ENCODE data around the gene CNTN1.

Gene CNTN1

DNA sequence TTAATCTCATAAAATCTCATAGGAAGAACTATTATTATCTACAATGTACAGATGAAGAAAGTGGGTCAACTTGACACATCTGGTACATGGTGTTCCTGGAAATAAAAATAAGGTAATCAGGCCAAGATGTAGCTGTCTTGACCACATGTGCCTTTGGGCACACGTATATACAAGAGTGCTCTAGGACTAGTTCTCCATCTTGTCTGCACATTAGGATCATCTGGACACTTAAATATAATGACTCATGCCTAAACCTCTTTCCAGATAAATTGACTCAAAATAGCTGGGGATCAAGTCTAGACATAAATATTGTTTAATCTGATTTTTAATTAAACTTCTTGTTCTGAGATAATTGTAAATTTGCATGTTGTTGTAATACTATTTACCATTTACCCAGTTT is 182.6 kb downstream of the CNTN1 start:
- TF ChIP-seq Cebpa-rat (IDR thresholded peaks at IDR 0.05): no peak
- no peaks in the 10 kb centered on the region for H4K20me1 ChIP-seq

DNA sequence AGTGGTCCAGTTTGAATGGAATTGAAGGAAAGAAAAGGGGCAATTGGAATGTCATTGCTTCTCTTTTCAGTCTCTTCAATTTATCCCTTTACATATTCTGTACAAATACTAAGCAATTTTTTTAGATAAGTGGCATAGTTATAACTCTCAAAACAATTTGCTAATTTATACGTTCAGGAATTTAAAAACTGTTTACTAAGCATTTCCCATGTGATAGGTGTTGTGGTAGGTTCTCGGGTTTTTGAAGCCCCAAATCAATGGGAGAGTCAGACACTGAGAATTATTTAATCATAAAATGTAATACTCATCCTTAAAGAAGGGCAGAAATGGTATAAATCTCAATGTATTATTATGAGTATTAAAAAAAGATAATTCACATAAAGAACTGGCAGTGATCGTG is 197.1 kb downstream of the CNTN1 start:
- no peak overlapping the region for H3K9ac ChIP-seq
- H3K36me3 ChIP-seq: no peaks in the 10 kb centered on the region
- no peaks in the 10 kb centered on the region for H3K4me1 ChIP-seq
- H3K27ac ChIP-seq: no peak overlapping the region
- no peak overlapping the region for H3K4me2 ChIP-seq
- TF ChIP-seq Cebpa-rat (IDR thresholded peaks at IDR 0.05): no peak
- H3K27me3 ChIP-seq: no peaks in the 10 kb centered on the region
- no peaks in the 10 kb centered on the region for H4K20me1 ChIP-seq
- H3K4me3 ChIP-seq: no peak overlapping the region
- no peaks in the 10 kb centered on the region for H3K9me3 ChIP-seq

More for the DNA sequence above, 182.6 kb downstream of the CNTN1 start:
- no peak overlapping the region for H3K27ac ChIP-seq
- H3K27me3 ChIP-seq: no peaks in the 10 kb centered on the region
- H3K4me1 ChIP-seq: no peaks in the 10 kb centered on the region
- H3K4me3 ChIP-seq: no peak overlapping the region
- H3K9me3 ChIP-seq: no peaks in the 10 kb centered on the region
- no peaks in the 10 kb centered on the region for H3K36me3 ChIP-seq
- no peak overlapping the region for H3K4me2 ChIP-seq
- no peak overlapping the region for H3K9ac ChIP-seq

DNA sequence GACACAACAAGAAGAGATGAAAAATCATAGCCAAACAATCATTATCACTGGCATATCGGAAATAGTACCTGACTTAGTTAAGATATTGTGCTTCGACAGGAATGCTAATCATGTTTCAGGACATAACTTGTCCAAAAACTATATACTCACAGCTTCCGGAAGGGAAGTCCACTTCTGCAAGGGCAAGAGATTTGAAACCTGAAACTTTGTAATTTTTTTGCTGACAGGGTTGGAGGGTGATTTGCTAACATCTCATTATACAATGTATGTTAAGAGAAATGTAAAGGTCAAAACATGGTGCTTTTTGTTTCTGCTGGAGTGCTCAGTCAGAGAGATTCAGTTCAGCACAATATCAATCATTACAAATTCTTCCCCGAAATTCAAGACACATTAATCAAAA is 200.3 kb downstream of the CNTN1 start:
- Histone ChIP-seq H3K27me3 (no peaks in the 10 kb centered on the region), H3K9ac (no peak overlapping the region), H3K27ac (no peak overlapping the region), H3K4me2 (no peak overlapping the region), H4K20me1 (no peaks in the 10 kb centered on the region), H3K9me3 (no peaks in the 10 kb centered on the region), H3K4me3 (no peak overlapping the region), H3K36me3 (no peaks in the 10 kb centered on the region), H3K4me1 (no peaks in the 10 kb centered on the region)
- TF ChIP-seq Cebpa-rat (IDR thresholded peaks at IDR 0.05): no peak

DNA sequence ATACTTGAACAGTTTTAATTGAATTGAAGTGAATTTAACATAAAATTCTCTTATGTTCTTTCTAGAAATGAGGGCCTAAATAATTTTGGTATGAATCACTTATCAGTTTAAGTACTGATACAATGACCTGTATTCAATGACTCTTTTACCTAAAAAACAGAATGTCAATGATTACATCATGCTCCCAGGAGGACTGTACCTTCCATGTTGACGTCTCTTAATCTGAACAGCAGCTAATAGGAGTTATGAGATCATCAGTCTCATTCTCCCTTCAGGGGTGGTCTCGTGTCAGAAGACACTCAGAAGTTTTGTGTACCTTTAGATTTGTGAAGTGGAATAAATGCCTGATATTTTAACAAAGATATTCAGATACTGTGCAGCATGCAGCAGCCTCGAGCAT is 206.3 kb downstream of the CNTN1 start:
- Histone ChIP-seq H3K4me3 (no peak overlapping the region), H3K27ac (no peak overlapping the region), H3K36me3 (no peaks in the 10 kb centered on the region), H3K27me3 (no peaks in the 10 kb centered on the region), H3K4me1 (no peaks in the 10 kb centered on the region), H3K4me2 (no peak overlapping the region), H3K9me3 (no peaks in the 10 kb centered on the region), H3K9ac (no peak overlapping the region), H4K20me1 (no peaks in the 10 kb centered on the region)
- TF ChIP-seq Cebpa-rat (IDR thresholded peaks at IDR 0.05): no peak

DNA sequence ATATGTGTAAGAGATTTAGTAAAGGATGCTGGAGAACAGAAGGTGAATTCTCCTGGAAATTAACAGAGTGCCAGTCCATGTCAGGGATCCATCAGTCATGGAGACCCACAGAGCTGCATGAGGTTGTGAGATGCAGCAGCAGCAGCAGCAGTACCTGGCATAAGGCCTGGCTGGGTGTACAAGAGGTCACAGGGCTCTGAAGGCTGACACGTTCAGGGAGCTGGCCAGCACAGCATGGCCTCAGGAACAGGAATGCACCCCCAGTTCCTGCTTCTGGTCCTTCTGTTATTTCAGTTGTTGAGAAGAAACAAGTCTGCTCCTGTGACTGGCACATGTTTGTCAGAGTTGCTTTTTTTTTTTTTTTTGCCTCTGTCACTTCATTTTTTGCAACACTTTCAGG is 210.8 kb downstream of the CNTN1 start:
- no peak overlapping the region for H3K4me2 ChIP-seq
- no peaks in the 10 kb centered on the region for H4K20me1 ChIP-seq
- TF ChIP-seq Cebpa-rat (IDR thresholded peaks at IDR 0.05): no peak
- no peak overlapping the region for H3K4me3 ChIP-seq
- no peaks in the 10 kb centered on the region for H3K36me3 ChIP-seq
- H3K27me3 ChIP-seq: no peaks in the 10 kb centered on the region
- no peaks in the 10 kb centered on the region for H3K4me1 ChIP-seq
- H3K9me3 ChIP-seq: no peaks in the 10 kb centered on the region
- H3K27ac ChIP-seq: no peak overlapping the region
- H3K9ac ChIP-seq: no peak overlapping the region

DNA sequence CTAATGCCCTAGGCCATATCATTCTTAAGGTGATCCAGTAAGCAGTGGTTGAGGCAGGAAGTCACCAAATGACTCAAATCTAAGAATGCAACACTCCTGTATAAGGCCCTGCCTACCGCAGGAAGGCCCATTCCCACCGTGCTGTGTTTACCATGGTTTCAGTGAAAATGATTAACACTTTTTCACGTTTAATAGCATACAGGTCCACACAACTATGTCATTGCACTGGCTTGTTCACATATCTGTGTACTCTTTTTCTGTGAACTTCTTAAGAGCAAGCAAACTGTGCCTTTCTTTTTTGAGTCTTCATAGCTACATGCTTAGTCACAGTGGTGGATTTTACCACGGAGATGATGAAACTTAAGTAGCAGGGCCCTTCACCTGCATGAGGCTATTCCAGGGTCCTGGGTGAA is 214.9 kb downstream of the CNTN1 start:
- Histone ChIP-seq H3K9me3 (no peaks in the 10 kb centered on the region), H3K4me2 (no peak overlapping the region), H3K27ac (no peak overlapping the region), H3K4me3 (no peak overlapping the region), H3K4me1 (no peaks in the 10 kb centered on the region), H3K27me3 (no peaks in the 10 kb centered on the region), H4K20me1 (no peaks in the 10 kb centered on the region), H3K9ac (no peak overlapping the region), H3K36me3 (no peaks in the 10 kb centered on the region)
- TF ChIP-seq Cebpa-rat (IDR thresholded peaks at IDR 0.05): no peak

DNA sequence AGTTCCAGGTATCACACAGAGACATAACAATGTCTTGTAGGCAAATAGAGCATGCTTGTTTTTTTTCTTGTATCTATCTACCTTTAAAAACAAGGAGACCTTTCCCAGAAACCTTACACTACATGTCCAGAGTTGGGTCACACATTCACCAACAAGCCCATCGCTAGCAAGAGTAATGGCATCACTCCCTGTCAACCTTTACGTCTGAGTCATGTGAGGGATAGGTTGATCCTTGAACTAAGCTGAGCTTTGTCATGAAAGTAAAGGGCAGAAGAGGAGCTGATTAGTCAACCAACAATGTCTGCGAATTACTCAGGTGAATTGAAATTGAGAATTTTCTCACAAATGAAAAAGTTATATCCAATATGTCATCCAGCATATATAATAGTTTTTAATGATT is 219.4 kb downstream of the CNTN1 start:
- Histone ChIP-seq H3K4me2 (no peak overlapping the region), H3K36me3 (no peaks in the 10 kb centered on the region), H3K9me3 (no peaks in the 10 kb centered on the region), H3K27me3 (no peaks in the 10 kb centered on the region), H3K27ac (no peak overlapping the region), H3K9ac (no peak overlapping the region), H3K4me1 (no peaks in the 10 kb centered on the region), H3K4me3 (no peak overlapping the region), H4K20me1 (no peaks in the 10 kb centered on the region)
- TF ChIP-seq Cebpa-rat (IDR thresholded peaks at IDR 0.05): no peak

DNA sequence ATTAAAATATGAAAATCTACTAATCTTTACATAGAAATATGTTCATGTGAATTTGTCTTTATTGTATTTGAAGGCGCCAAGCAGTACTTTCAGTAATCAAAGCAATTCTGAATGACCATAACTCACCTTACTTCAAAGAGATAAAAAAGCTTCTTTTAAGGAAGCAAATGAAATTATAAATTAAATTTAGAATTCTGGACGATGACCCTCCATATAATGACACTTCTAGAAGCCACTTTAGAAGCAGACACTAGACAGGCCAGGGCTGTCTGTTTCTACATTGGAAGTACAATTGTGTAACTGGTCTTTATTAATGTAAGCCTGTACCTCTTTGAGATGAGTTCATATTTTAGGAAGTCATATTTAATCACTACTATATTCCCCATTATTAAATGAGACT is 222.9 kb downstream of the CNTN1 start:
- Histone ChIP-seq H3K36me3 (no peaks in the 10 kb centered on the region), H3K9me3 (no peaks in the 10 kb centered on the region), H3K27ac (no peak overlapping the region), H4K20me1 (no peaks in the 10 kb centered on the region), H3K4me2 (no peak overlapping the region), H3K4me1 (no peaks in the 10 kb centered on the region), H3K4me3 (no peak overlapping the region), H3K9ac (no peak overlapping the region), H3K27me3 (no peaks in the 10 kb centered on the region)
- TF ChIP-seq Cebpa-rat (IDR thresholded peaks at IDR 0.05): no peak

DNA sequence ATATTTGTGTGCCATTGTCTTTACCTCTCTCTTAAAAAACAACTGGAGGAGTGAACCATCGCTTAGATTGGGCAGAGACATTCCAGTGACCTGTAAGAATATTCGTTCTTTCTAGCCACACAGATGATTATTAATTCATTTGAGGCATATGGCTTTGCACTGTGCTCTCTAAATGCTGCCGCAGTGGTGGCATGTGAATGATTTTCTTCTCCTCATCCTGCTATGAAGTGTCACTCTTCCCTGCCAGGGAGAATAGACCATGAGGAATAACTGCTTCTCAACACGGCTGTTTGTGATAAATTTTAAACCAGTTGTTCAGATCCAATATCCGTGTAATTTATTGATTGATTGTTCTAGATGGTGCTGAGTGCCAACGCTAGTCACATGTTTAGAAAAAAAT is 225.3 kb downstream of the CNTN1 start:
- Histone ChIP-seq H3K27ac (no peak overlapping the region), H3K4me1 (no peaks in the 10 kb centered on the region), H4K20me1 (no peaks in the 10 kb centered on the region), H3K27me3 (no peaks in the 10 kb centered on the region), H3K9ac (no peak overlapping the region), H3K36me3 (no peaks in the 10 kb centered on the region), H3K9me3 (no peaks in the 10 kb centered on the region), H3K4me3 (no peak overlapping the region), H3K4me2 (no peak overlapping the region)
- TF ChIP-seq Cebpa-rat (IDR thresholded peaks at IDR 0.05): no peak

DNA sequence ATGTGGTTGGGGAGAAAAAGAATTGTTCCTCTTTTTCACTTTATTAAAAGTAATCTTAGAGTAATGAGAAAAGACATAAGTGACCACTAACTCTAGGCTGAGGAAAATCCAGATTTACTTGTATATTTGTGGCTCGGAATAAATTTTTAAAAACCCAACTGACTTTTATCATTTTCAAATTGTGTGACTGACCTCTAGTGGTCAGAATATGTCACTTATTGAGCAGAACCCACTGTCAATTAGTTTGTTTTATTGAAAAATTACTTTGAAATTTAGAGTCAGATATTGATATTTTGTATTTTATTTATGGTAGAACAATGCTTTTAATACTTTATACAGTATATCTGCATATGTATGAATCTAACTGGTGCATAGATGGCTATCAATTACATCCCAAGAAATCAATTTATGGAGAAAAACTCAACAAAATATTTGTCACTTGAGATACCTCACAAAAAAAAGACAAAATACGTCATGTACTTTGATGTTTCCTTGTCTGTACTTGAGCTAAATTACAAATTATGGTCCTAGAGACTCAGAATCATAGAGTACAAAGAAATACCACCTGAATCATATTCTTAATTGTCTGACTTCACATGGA is 229.4 kb downstream of the CNTN1 start:
- Histone ChIP-seq H3K9ac (no peak overlapping the region), H4K20me1 (no peaks in the 10 kb centered on the region), H3K9me3 (no peaks in the 10 kb centered on the region), H3K27ac (no peak overlapping the region), H3K36me3 (no peaks in the 10 kb centered on the region), H3K27me3 (no peaks in the 10 kb centered on the region), H3K4me3 (no peak overlapping the region), H3K4me2 (no peak overlapping the region), H3K4me1 (no peaks in the 10 kb centered on the region)
- no peak for TF ChIP-seq Cebpa-rat (IDR thresholded peaks at IDR 0.05)

DNA sequence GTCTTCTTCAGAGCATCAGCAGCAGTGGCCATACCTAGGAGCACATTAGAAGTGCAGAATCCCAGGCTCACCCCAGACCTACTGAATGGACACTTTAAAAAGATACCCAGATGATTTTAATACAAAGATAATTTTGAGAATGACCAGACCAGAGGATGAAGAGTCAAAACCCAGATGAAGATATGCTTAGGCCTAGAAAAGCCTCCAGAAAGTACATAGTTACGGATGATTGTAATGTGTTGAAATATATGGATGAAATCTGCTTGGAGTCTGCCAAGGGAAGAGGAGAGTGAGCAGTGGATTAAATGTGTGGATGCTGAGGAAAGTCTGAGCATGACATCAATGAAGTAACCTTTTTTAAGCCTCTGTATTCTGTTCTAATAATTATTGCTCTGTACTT is 245.7 kb downstream of the CNTN1 start:
- Histone ChIP-seq H3K4me3 (no peak overlapping the region), H4K20me1 (no peaks in the 10 kb centered on the region)

More for the DNA sequence above, 245.7 kb downstream of the CNTN1 start:
- Histone ChIP-seq H3K36me3 (no peaks in the 10 kb centered on the region), H3K9ac (no peak overlapping the region), H3K27ac (no peak overlapping the region), H3K27me3 (no peaks in the 10 kb centered on the region), H3K4me1 (no peaks in the 10 kb centered on the region), H3K4me2 (no peak overlapping the region), H3K9me3 (no peaks in the 10 kb centered on the region)
- no peak for TF ChIP-seq Cebpa-rat (IDR thresholded peaks at IDR 0.05)
